NOMO-1 treated with dmso at 0.1 percent for 144 hours (cell line): ENCODE results near the gene CRYGN.

Experiments
- DNase-seq: peaks from one replicate; lab custom pipeline; 2025; ENCODE audit not compliant: unreplicated experiment; lab: John Stamatoyannopoulos, UW

The CRYGN gene

GRCh38 chr7:151460474-151460855 is 20.5 kb upstream of the CRYGN start:
- DNase-seq: no peak

GRCh38 chr7:151459726-151460473 is 20.0 kb upstream of the CRYGN start:
- DNase-seq: no peak

GRCh38 chr7:151457534-151457933 is 17.6 kb upstream of the CRYGN start:
- DNase-seq: no peak

GRCh38 chr7:151456782-151457181 is 16.8 kb upstream of the CRYGN start:
- DNase-seq: no peak

- DNase-seq: no peak
Measured at GRCh38 chr7:151456276-151456675, 16.3 kb upstream of the CRYGN start.

- DNase-seq: no peak
Measured at GRCh38 chr7:151455690-151456089, 15.7 kb upstream of the CRYGN start.

GRCh38 chr7:151454932-151455530 is 15.1 kb upstream of the CRYGN start:
- no peak for DNase-seq

GRCh38 chr7:151454305-151454704 is 14.4 kb upstream of the CRYGN start:
- no peak for DNase-seq

GRCh38 chr7:151453326-151453791 is 13.4 kb upstream of the CRYGN start:
- DNase-seq: no peak

- DNase-seq: no peak
Measured at GRCh38 chr7:151452680-151453325, 12.9 kb upstream of the CRYGN start.

GRCh38 chr7:151451626-151452571 is 12.0 kb upstream of the CRYGN start:
- DNase-seq: no peak

GRCh38 chr7:151451156-151451555 is 11.2 kb upstream of the CRYGN start:
- DNase-seq: no peak

GRCh38 chr7:151449990-151450389 is 10.0 kb upstream of the CRYGN start:
- DNase-seq: no peak

- peak; percentile 11 for DNase-seq
Measured at GRCh38 chr7:151448261-151449252, 8.6 kb upstream of the CRYGN start.

- no peak for DNase-seq
Measured at GRCh38 chr7:151447901-151448260, 7.9 kb upstream of the CRYGN start.

- DNase-seq: no peak
Measured at GRCh38 chr7:151447312-151447711, 7.4 kb upstream of the CRYGN start.

- DNase-seq: no peak
Measured at GRCh38 chr7:151446412-151446811, 6.5 kb upstream of the CRYGN start.

GRCh38 chr7:151444632-151445031 is 4.7 kb upstream of the CRYGN start:
- DNase-seq: no peak

GRCh38 chr7:151442776-151443496 is 3.0 kb upstream of the CRYGN start:
- DNase-seq: no peak
